K562 (cell line): ENCODE measurements around the gene SVOP. TPM values are rescaled to one million over a fixed set of nuclear protein-coding genes. Genes with fewer than 3 reads are reported as not detected.
"Not testable (repeated sequence)": the region's sequence is repeated elsewhere in the genome, so short reads cannot be mapped to it uniquely, and the experiment has no call there.

Source experiments
- ATAC-seq: fragments of 200-7000 bp; cut with Tn5 transposase; 3 replicates; pipeline ENCODE4 v1.9.1; 2020; ENCODE audit warnings: moderate library complexity
- BruUV-seq: library from RNA; stranded (reverse); fragments of 400-500 nt; replicated peaks from 2 replicates; lab custom pipeline; 2021; lab: Mats Ljungman, UMichigan
- CTCF ChIA-PET: fragments of 300-600 bp; formaldehyde crosslinking; extraction: SDS; loops from one replicate; lab custom pipeline; 2021; ENCODE audit warnings: low intra/inter-chr PET ratio; lab: Yijun Ruan, JAX
- POLR2A ChIA-PET: fragments of 300-600, 350-650 bp; sonication (Branson Sonifier 250); formaldehyde crosslinking; extraction: SDS; loops from one replicate; lab custom pipeline; 2021; ENCODE audit warnings: antibody characterized with exemption, inconsistent platforms; lab: Yijun Ruan, JAX
- DNase-seq, 4 experiments: peaks; one replicate each; pipeline versions ENCODE4 v3.0.0 to v3.0.0-alpha.2; 2011 to 2018; ENCODE audit warnings: low spot score in 3 of 4, mixed read lengths in 3 of 4; ENCODE audit errors: extremely low read depth in 1 of 4
- FAIRE-seq: peaks from 2 replicates; lab custom pipeline; 2011; peaks lifted over from hg19 to GRCh38; lab: Jason Lieb, UNC
- H2AFZ ChIP-seq: 2 replicates; pipeline ENCODE4 v1.6.0; 2011; ENCODE audit warnings: low read depth, low read length, control low read depth, inconsistent platforms
- H3K27ac ChIP-seq: fragments of 200-600 bp; 3 replicates; pipeline ENCODE4 v1.8.0; 2011; ENCODE audit warnings: low read depth, mild to moderate bottlenecking, control low read depth, inconsistent platforms, low read length, moderate library complexity, mixed read lengths; ENCODE audit errors: extremely low read depth
- H3K27me3 ChIP-seq, 2 experiments: fragments of 300-600 bp in 1 of 2; 2 replicates in 1 of 2; 3 replicates in 1 of 2; pipeline versions ENCODE4 v1.6.0 to v1.8.0; 2011; ENCODE audit warnings: inconsistent platforms in 2 of 2, low read length in 2 of 2, mild to moderate bottlenecking in 1 of 2, mixed read lengths in 1 of 2, moderate library complexity in 1 of 2; ENCODE audit not compliant: control insufficient read depth in 2 of 2, insufficient read depth in 2 of 2
- H3K36me3 ChIP-seq: fragments of 300-600 bp; 3 replicates; pipeline ENCODE4 v1.8.0; 2011; ENCODE audit warnings: mild to moderate bottlenecking, low read length, inconsistent platforms; ENCODE audit not compliant: control insufficient read depth, insufficient read depth
- H3K4me1 ChIP-seq, 2 experiments: fragments of 200-600 bp in 1 of 2; replicated peaks in 1 of 2; 2 replicates in 1 of 2; 3 replicates in 1 of 2; pipeline versions ENCODE4 v1.5.1 to v1.8.0; 2011; ENCODE audit warnings: inconsistent platforms in 2 of 2, low read length in 2 of 2, mild to moderate bottlenecking in 1 of 2, mixed read lengths in 1 of 2, moderate library complexity in 1 of 2; ENCODE audit not compliant: control insufficient read depth in 2 of 2, insufficient read depth in 2 of 2
- H3K4me2 ChIP-seq: 2 replicates; pipeline ENCODE4 v1.6.1; 2011; ENCODE audit warnings: low read length, control low read depth, inconsistent platforms, mixed read lengths; ENCODE audit not compliant: insufficient read depth
- H3K4me3 ChIP-seq: fragments of 200-600 bp; sonication (generic), shearing (Covaris generic); 2 replicates; pipeline ENCODE4 v1.5.1; 2016; ENCODE audit warnings: control low read depth, inconsistent platforms
- H3K79me2 ChIP-seq: fragments of 200-600 bp; 3 replicates; pipeline ENCODE4 v1.8.0; 2011; ENCODE audit warnings: low read length, inconsistent platforms; ENCODE audit not compliant: control insufficient read depth, insufficient read depth
- H3K9ac ChIP-seq, 2 experiments: 2 replicates each; pipeline versions ENCODE4 v1.6.0 to v1.6.1; 2011; ENCODE audit warnings: low read depth in 2 of 2, low read length in 2 of 2, control low read depth in 1 of 2, inconsistent platforms in 1 of 2, mild to moderate bottlenecking in 1 of 2, mixed read lengths in 1 of 2; ENCODE audit not compliant: insufficient read depth in 1 of 2
- H3K9me1 ChIP-seq: one replicate; pipeline ENCODE4 v1.6.0; 2011; ENCODE audit warnings: inconsistent platforms, mild to moderate bottlenecking, low read length, moderate library complexity; ENCODE audit not compliant: control insufficient read depth, insufficient read depth
- H3K9me3 ChIP-seq: replicated peaks from 2 replicates; pipeline ENCODE4 v1.5.1; 2011; ENCODE audit warnings: low read depth, low read length, inconsistent platforms; ENCODE audit not compliant: control insufficient read depth, insufficient read depth
- H4K20me1 ChIP-seq: replicated peaks from 2 replicates; pipeline ENCODE4 v1.6.1; 2011; ENCODE audit warnings: low read length, inconsistent platforms, mixed read lengths; ENCODE audit not compliant: control insufficient read depth, insufficient read depth
- ATF3 ChIP-seq, 2 experiments: fragments of 450-650 bp in 1 of 2; sonication (generic) in 1 of 2; formaldehyde crosslinking in 1 of 2; IDR thresholded peaks in 1 of 2; conservative IDR thresholded peaks in 1 of 2; 2 replicates each; pipeline versions ENCODE4 v1.6.1 to v1.8.1; 2016 to 2023; ENCODE audit warnings: mild to moderate bottlenecking in 2 of 2, moderate library complexity in 2 of 2, inconsistent platforms in 1 of 2, missing genetic modification reagents in 1 of 2
- EWSR1 ChIP-seq: fragments of 450-650 bp; IDR thresholded peaks from 2 replicates; pipeline ENCODE4 v1.6.1; 2018; ENCODE audit warnings: borderline replicate concordance, mild to moderate bottlenecking, low read depth, moderate library complexity; ENCODE audit not compliant: partially characterized antibody
- JUND ChIP-seq, 2 experiments: IDR thresholded peaks; 2 replicates in 1 of 2; 3 replicates in 1 of 2; pipeline ENCODE4 v1.6.1; 2011; ENCODE audit warnings: borderline replicate concordance in 2 of 2, low read depth in 2 of 2, low read length in 2 of 2, improper control_type of control experiment in 1 of 2, missing biosample characterization in 1 of 2, missing genetic modification characterization in 1 of 2, missing genetic modification reagents in 1 of 2
- PRDM10 ChIP-seq: fragments of 450-650 bp; IDR thresholded peaks from 2 replicates; pipeline ENCODE4 v1.6.1; 2018; ENCODE audit not compliant: partially characterized antibody
- TBP ChIP-seq: optimal IDR thresholded peaks from 2 replicates; pipeline ENCODE3; 2011; ENCODE audit warnings: low read depth, low read length, improper control_type of control experiment
- TFAP4 ChIP-seq: sonication (generic); formaldehyde crosslinking; IDR thresholded peaks from 2 replicates; pipeline ENCODE4 v1.8.0; 2022; ENCODE audit warnings: missing genetic modification reagents, mild to moderate bottlenecking, moderate library complexity, borderline replicate concordance
- VEZF1 ChIP-seq: fragments of 200-800 bp; sonication (Bioruptor generic); IDR thresholded peaks from 2 replicates; pipeline ENCODE4 v1.6.1; 2017; ENCODE audit warnings: missing genetic modification characterization, missing compliant biosample characterization
- ZBTB33 ChIP-seq: sonication (generic); formaldehyde crosslinking; IDR thresholded peaks from 2 replicates; pipeline ENCODE4 v1.8.1; 2023; ENCODE audit warnings: mild to moderate bottlenecking, missing genetic modification reagents
- WGBS: fragments of 100-300 bp; shearing (Covaris generic); methylation state at CpG from one replicate; pipeline ENCODE4 v1.1.6; 2016; ENCODE audit warnings: low coverage, mixed read lengths; ENCODE audit not compliant: insufficient coverage; ENCODE audit errors: missing lambda C conversion rate; 5-methylcytosine and 5-hydroxymethylcytosine counted together
- in situ Hi-C: fragments of 300-500 bp; cut with MboI; formaldehyde crosslinking; loops from 4 replicates; pipeline ENCODE4 v1.15.0; 2018; ENCODE audit warnings: inconsistent platforms, mixed read lengths
- intact Hi-C: fragments of 100-400 bp; cut with micrococcal nuclease; formaldehyde crosslinking; loops from 2 replicates; pipeline ENCODE4 v1.14.2; 2022
- polyA plus RNA-seq, 8 experiments: library from polyadenylated mRNA; depleted of rRNA in 4 of 8; stranded (reverse) in 5 of 8; unstranded in 3 of 8; fragments of >200 nt; fragmentation: Nextera tagmentation in 2 of 8; fragmentation: Illumina TruSeq in 1 of 8; extraction: Ambion mirVana in 2 of 8; extraction: Trizol in 1 of 8; gene quantifications; 2 replicates each; pipeline versions ENCODE4 v1.2.1 to v1.2.3, GENCODE V29; 2011 to 2014; ENCODE audit warnings: inconsistent platforms in 1 of 8, missing spikeins in 1 of 8
- total RNA-seq, 7 experiments: library from RNA; depleted of rRNA in 6 of 7; stranded (reverse); fragments of >200 nt in 6 of 7; fragmentation: Illumina TruSeq in 2 of 7; extraction: Trizol in 2 of 7; gene quantifications; 2 replicates each; pipeline versions ENCODE4 v1.2.1 to v1.2.3, GENCODE V29; 2011 to 2021; ENCODE audit warnings: low replicate concordance in 1 of 7

The SVOP gene
- total and polyA plus RNA-seq, 9 of the 15 experiments (the other 6 are each of a cell fraction or from before 2014, with no cell fraction given) = 0.01 to 0.09 (median 0.06) TPM; not detected in 1

- TF ChIP-seq ATF3 (IDR thresholded peaks at IDR 0.05) (peak; percentile 87), JUND (IDR thresholded peaks at IDR 0.05; ENCODE audit: borderline replicate concordance, low read depth, low read length) (peak; percentile 80), JUND (tag; IDR thresholded peaks at IDR 0.05; ENCODE audit: borderline replicate concordance, low read depth, low read length) (peak; percentile 75; the same call in 2 of the 3 replicates), TFAP4 (CRISPR knock-in tag) (peak; percentile 66), TBP (peak; percentile 74)
- TF ChIP-seq ATF3 (CRISPR knock-in tag; conservative IDR thresholded peaks at IDR 0.05) = not testable (repeated sequence)
Observed at GRCh38 chr12:108866083-108866482, 154.8 kb downstream of the SVOP start (continued).

- no peak for ATAC-seq
- intact Hi-C loops (no loop called here), in situ Hi-C loops (no loop called here)
- no peak overlapping the region for H3K27ac ChIP-seq
- POLR2A ChIA-PET = no interaction called here
- no peak overlapping the region for H3K9ac ChIP-seq
- no peaks in the 10 kb centered on the region for H3K79me2 ChIP-seq
- H3K4me1 ChIP-seq = 0 out of 5 replicates have a peak, but pooled peaks cover 0 to 5% of the 10 kb centered on the region in 2 experiments
- no peak for FAIRE-seq
- no peaks in the 10 kb centered on the region for H3K9me3 ChIP-seq
- no peaks in the 10 kb centered on the region for H4K20me1 ChIP-seq
- no TSS peak for BruUV-seq
- H3K4me2 ChIP-seq = no peak overlapping the region
- CTCF ChIA-PET = no interaction called here
- no peak overlapping the region for H2AFZ ChIP-seq
- DNase-seq = no peak
- no peaks in the 10 kb centered on the region for H3K9me1 ChIP-seq
- no peaks in the 10 kb centered on the region for H3K36me3 ChIP-seq
- no peaks in the 10 kb centered on the region; a peak in 1 of 5 replicates for H3K27me3 ChIP-seq
- 84% methylated on average over 4 of the region's 4 CpGs for WGBS
- no peak overlapping the region for H3K4me3 ChIP-seq
- TF ChIP-seq ZBTB33 (CRISPR knock-in tag) = 0 out of 2 replicates have a peak, but pooled peaks have one; percentile 19
- TF ChIP-seq PRDM10 = peak; percentile 91
- TF ChIP-seq EWSR1 = no peak
- no peak for TF ChIP-seq VEZF1
Observed at GRCh38 chr12:108865169-108865568, 155.7 kb downstream of the SVOP start.
